SK-N-SH treated with all-trans-retinoic acid at 6 μM for 48 hours (cell line): ENCODE results near the gene SURF6.

Experiments used
- ATAC-seq: fragments of 200-7000 bp; cut with Tn5 transposase; 3 replicates; pipeline ENCODE4 v1.9.1; 2020; ENCODE audit warnings: mild to moderate bottlenecking, moderate library complexity
- ARNTL ChIP-seq: fragments of 450-650 bp; formaldehyde crosslinking; IDR thresholded peaks from 2 replicates; pipeline ENCODE4 v1.5.0; 2020; ENCODE audit warnings: low read depth, mild to moderate bottlenecking, moderate library complexity, borderline replicate concordance
- BACH2 ChIP-seq: fragments of 250-450 bp; sonication (Bioruptor Pico); IDR thresholded peaks from 2 replicates; pipeline ENCODE4 v1.9.0; 2021; ENCODE audit warnings: mild to moderate bottlenecking, borderline replicate concordance
- CREB5 ChIP-seq: fragments of 250-450 bp; sonication (Bioruptor Pico); IDR thresholded peaks from 2 replicates; pipeline ENCODE4 v1.5.1; 2020; ENCODE audit warnings: low read depth, mild to moderate bottlenecking, moderate library complexity
- CSDC2 ChIP-seq: fragments of 250-450 bp; sonication (Bioruptor Pico); IDR thresholded peaks from 2 replicates; pipeline ENCODE4 v1.5.0; 2020; ENCODE audit warnings: mild to moderate bottlenecking, moderate library complexity
- CSRNP3 ChIP-seq: fragments of 250-450 bp; sonication (Bioruptor Pico); IDR thresholded peaks from 2 replicates; pipeline ENCODE4 v1.5.1; 2021; ENCODE audit warnings: mild to moderate bottlenecking, moderate library complexity
- ESRRG ChIP-seq: fragments of 250-450 bp; sonication (Bioruptor Pico); IDR thresholded peaks from 2 replicates; pipeline ENCODE4 v1.6.1; 2021; ENCODE audit warnings: mild to moderate bottlenecking
- GLIS3 ChIP-seq: fragments of 250-450 bp; sonication (Bioruptor Pico); IDR thresholded peaks from 2 replicates; pipeline ENCODE4 v1.5.0; 2020; ENCODE audit warnings: mild to moderate bottlenecking, moderate library complexity
- ISL1 ChIP-seq: fragments of 250-450 bp; sonication (Bioruptor Pico); IDR thresholded peaks from 2 replicates; pipeline ENCODE4 v2.1.2; 2022; ENCODE audit warnings: mild to moderate bottlenecking, moderate library complexity
- OSR1 ChIP-seq: fragments of 250-450 bp; sonication (Bioruptor Pico); IDR thresholded peaks from 2 replicates; pipeline ENCODE4 v1.8.0; 2022; ENCODE audit warnings: moderate library complexity, mild to moderate bottlenecking, inconsistent platforms
- PATZ1 ChIP-seq: fragments of 250-450 bp; sonication (Bioruptor Pico); IDR thresholded peaks from 2 replicates; pipeline ENCODE4 v1.8.0; 2020; ENCODE audit warnings: mild to moderate bottlenecking, moderate library complexity, borderline replicate concordance
- POU6F1 ChIP-seq: fragments of 250-450 bp; sonication (Bioruptor Pico); IDR thresholded peaks from 2 replicates; pipeline ENCODE4 v1.8.0; 2021; ENCODE audit warnings: low read depth, mild to moderate bottlenecking, moderate library complexity, borderline replicate concordance
- PPARA ChIP-seq: fragments of 250-450 bp; sonication (Bioruptor Pico); IDR thresholded peaks from 2 replicates; pipeline ENCODE4 v1.5.0; 2020; ENCODE audit warnings: mild to moderate bottlenecking, borderline replicate concordance
- RARB ChIP-seq: fragments of 250-450 bp; sonication (Bioruptor Pico); IDR thresholded peaks from 2 replicates; pipeline ENCODE4 v1.8.0; 2021; ENCODE audit warnings: mild to moderate bottlenecking, moderate library complexity
- SNAI2 ChIP-seq: fragments of 250-450 bp; sonication (Bioruptor Pico); IDR thresholded peaks from 2 replicates; pipeline ENCODE4 v1.5.0; 2020; ENCODE audit warnings: mild to moderate bottlenecking, moderate library complexity
- TSHZ2 ChIP-seq: fragments of 250-450 bp; sonication (Bioruptor Pico); IDR thresholded peaks from 2 replicates; pipeline ENCODE4 v1.5.0; 2020; ENCODE audit warnings: mild to moderate bottlenecking, moderate library complexity
- ZC3H10 ChIP-seq: fragments of 250-450 bp; sonication (Bioruptor Pico); IDR thresholded peaks from 2 replicates; pipeline ENCODE4 v1.5.1; 2021; ENCODE audit warnings: mild to moderate bottlenecking, moderate library complexity
- ZFP3 ChIP-seq: fragments of 250-450 bp; sonication (Bioruptor Pico); IDR thresholded peaks from 2 replicates; pipeline ENCODE4 v1.5.0; 2020; ENCODE audit warnings: mild to moderate bottlenecking, moderate library complexity
- ZFP30 ChIP-seq: fragments of 450-650 bp; formaldehyde crosslinking; IDR thresholded peaks from 2 replicates; pipeline ENCODE4 v1.5.0; 2022; ENCODE audit warnings: mild to moderate bottlenecking, moderate library complexity
- ZNF565 ChIP-seq: fragments of 450-650 bp; formaldehyde crosslinking; conservative IDR thresholded peaks from 2 replicates; pipeline ENCODE4 v1.5.0; 2020; ENCODE audit warnings: low read depth, mild to moderate bottlenecking, moderate library complexity
- ZNF70 ChIP-seq: fragments of 450-650 bp; formaldehyde crosslinking; IDR thresholded peaks from 2 replicates; pipeline ENCODE4 v1.5.0; 2020; ENCODE audit warnings: mild to moderate bottlenecking, moderate library complexity
- ZNF8 ChIP-seq: fragments of 450-650 bp; formaldehyde crosslinking; IDR thresholded peaks from 2 replicates; pipeline ENCODE4 v1.5.0; 2020; ENCODE audit warnings: mild to moderate bottlenecking, moderate library complexity

The SURF6 gene

GRCh38 chr9:133322701-133323100 lies 13.3 kb downstream of the SURF6 start:
- no peak for ATAC-seq
- TF ChIP-seq GLIS3 (CRISPR knock-in tag) (no peak), POU6F1 (CRISPR knock-in tag) (no peak), CSDC2 (CRISPR knock-in tag) (no peak), RARB (CRISPR knock-in tag) (no peak), CSRNP3 (CRISPR knock-in tag) (no peak), PPARA (CRISPR knock-in tag) (no peak), PATZ1 (CRISPR knock-in tag) (no peak), BACH2 (CRISPR knock-in tag) (no peak), ZC3H10 (no peak), ZFP3 (CRISPR knock-in tag) (no peak), ZNF8 (CRISPR knock-in tag) (no peak), ISL1 (no peak), ARNTL (CRISPR knock-in tag) (no peak), ESRRG (CRISPR knock-in tag) (no peak), OSR1 (CRISPR knock-in tag) (no peak), ZNF70 (no peak), CREB5 (CRISPR knock-in tag) (no peak), ZNF565 (CRISPR knock-in tag) (no peak), TSHZ2 (CRISPR knock-in tag) (no peak), SNAI2 (no peak)

GRCh38 chr9:133321411-133321935 lies 14.5 kb downstream of the SURF6 start:
- no peak for ATAC-seq

More at GRCh38 chr9:133321411-133321935, 14.5 kb downstream of the SURF6 start:
- TF ChIP-seq PATZ1 (CRISPR knock-in tag) (no peak), BACH2 (CRISPR knock-in tag) (no peak), CSRNP3 (CRISPR knock-in tag) (no peak), RARB (CRISPR knock-in tag) (no peak), ZFP30 (no peak), ZC3H10 (no peak), ARNTL (CRISPR knock-in tag) (no peak), ZNF70 (no peak)
- TF ChIP-seq, all 23 proteins: peak for 0
